Raji (cell line): ENCODE measurements around the gene VARS1.

Source experiments
- POLR2A ChIP-seq: IDR thresholded peaks from 2 replicates; pipeline ENCODE4 v1.6.1; 2011; ENCODE audit warnings: low read depth, low read length, control low read depth; ENCODE audit not compliant: insufficient read depth

The VARS1 gene

GRCh38 chr6:31764198-31764597, 31.4 kb downstream of the VARS1 start:
- no peak for TF ChIP-seq POLR2A

DNA sequence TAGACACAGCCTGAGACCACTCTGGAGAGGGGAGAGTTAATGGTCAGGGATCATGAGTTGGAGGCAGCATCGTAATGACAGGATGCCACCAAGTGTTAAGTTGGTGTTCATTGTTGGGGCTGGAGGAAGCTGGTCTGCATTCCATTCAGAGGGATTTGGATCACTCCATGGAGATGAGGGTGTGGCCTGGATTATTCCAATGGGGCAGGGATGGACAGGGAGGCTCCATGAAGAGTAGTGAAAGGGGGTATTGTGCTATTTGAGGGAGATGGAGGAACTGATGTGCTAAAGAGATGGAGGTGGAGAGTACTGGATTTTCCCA, 32.0 kb downstream of the VARS1 start:
- no peak for TF ChIP-seq POLR2A

DNA sequence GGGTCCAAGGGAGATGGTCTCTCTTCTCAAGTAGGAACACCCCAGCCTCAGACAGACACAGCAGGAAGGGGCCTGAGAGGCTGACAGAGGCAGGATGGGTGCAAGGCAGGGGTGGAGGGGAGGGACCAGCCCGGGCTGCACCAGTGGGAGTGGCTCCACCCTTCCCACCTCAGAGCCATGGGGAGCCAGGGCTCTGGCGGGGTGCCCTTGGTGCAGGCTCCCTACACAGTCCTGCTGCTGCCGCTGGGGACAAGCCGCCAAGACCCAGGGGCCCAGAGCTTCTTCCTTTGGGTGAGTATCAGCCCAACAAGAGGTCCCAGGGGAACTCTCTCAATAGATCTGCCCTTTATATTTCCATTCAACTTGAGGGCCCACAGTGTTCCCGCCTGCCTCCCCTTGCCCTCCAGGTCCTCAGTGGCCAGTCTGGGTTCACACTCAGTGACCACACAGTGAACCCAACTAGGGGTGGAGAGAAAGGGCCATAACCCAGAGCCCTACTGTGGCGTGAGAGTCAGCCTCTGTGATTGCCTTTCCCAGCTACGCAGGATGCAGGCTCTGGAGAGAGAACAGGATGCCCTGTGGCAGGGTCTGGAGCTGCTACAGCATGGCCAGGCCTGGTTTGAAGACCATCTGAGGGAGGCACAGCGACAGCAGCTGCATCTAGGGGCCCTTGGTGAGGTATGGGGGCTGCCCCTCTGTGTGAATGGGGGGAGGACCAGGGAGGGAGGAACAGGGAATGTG, 32.5 kb downstream of the VARS1 start:
- TF ChIP-seq POLR2A = no peak

DNA sequence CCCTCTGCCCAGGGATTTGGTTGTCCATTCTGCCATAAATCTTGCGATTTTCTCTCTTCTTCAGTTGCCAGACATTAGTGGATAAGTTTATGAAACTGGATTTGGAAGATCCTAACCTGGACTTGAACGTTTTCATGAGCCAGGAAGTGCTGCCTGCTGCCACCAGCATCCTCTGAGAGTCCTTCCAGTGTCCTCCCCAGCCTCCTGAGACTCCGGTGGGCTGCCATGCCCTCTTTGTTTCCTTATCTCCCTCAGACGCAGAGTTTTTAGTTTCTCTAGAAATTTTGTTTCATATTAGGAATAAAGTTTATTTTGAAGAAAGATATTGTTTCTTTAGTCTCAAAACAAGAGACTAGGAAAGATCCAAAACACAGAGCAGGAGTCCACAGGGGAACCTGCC, 33.2 kb downstream of the VARS1 start, which contains the start of gene SAPCD1:
SAPCD1 (plus strand) TSS at position 301 of the 400 bp plus-strand sequence. CDS start 399 bp downstream, outside the sequence.
- TF ChIP-seq POLR2A = no peak

DNA sequence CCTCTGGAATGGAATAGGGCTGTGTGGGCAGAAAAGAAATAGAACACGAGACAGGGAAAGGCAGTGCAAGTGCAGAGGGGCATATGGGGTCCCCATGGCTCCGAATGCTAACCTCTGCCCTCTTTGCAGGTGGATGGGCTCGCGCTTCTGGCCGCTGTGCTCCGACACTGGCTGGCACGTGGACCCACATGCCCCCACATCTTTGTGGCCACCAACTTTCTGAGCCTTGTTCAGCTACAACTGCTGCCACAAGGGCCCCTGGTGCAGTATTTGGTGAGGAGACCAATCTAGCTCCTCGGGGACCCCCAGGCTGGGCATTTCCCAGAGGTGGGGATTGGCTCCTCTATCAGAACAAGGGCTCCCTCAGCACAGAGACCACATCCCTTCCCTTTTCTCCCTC, 34.2 kb downstream of the VARS1 start:
- TF ChIP-seq POLR2A = no peak

DNA sequence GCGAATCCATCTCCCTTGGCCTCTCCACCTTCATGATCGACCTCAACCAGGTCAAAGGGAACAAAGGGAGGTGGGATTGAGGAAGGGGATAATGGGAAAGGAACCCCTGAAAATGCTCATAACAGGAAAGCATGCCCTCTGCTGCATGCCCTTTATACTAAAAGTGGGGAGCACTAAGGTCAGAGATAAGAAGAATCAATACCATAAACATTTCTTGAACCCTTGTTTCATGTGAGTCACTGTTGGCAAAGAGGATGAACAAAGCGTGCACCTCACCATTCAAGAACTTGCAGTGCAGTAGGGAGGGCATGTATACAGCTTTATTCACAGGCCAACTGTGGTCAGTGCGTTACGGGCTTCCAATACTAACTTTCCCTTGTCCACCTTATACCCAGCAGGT, 34.8 kb downstream of the VARS1 start:
- TF ChIP-seq POLR2A = no peak

GRCh38 chr6:31758281-31758680, 37.3 kb downstream of the VARS1 start:
- no peak for TF ChIP-seq POLR2A

GRCh38 chr6:31752739-31753319, 42.7 kb downstream of the VARS1 start:
- no peak for TF ChIP-seq POLR2A

DNA sequence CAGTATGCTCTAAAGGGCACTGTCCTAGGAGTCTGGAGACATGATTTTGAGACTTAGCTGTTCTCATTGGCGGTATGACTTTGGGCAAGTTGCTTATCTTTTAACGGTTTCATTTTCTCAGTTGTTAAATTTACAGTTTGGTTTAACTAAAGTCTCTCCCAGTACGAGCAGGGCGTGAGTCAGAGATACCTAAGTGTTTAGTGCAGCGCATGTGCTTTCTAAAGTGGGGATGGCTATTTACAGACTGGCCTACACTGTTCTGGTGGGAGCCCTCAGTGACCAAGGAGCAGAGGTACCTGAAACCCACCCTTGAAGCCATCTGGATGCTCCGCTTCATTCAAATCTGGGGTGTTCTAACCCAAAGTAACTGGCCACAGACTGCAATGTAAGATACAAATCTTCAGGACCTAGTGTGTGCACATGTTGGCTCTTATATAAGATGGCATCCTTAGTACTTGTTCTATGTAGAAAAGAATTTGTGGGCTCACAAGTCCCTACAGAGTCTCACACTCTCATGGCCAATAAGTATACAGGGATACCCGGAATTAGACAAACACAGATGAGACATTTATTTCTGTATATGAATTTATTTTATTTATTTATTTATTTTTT, 45.0 kb downstream of the VARS1 start:
- TF ChIP-seq POLR2A = no peak

GRCh38 chr6:31749301-31750036, 46.1 kb downstream of the VARS1 start:
- no peak for TF ChIP-seq POLR2A
